GM12878 (cell line): ENCODE results near the gene TLK2.

ENCODE experiments used
- FOXM1 ChIP-seq: IDR thresholded peaks from 2 replicates; pipeline ENCODE4 v1.6.1; 2012; ENCODE audit warnings: low read depth, mild to moderate bottlenecking, inconsistent platforms, low read length, moderate library complexity
- GATAD2B ChIP-seq: fragments of 450-650 bp; conservative IDR thresholded peaks from 2 replicates; pipeline ENCODE4 v1.6.1; 2017; ENCODE audit warnings: low read depth, mild to moderate bottlenecking, moderate library complexity
- KDM1A ChIP-seq: fragments of 200-600 bp; sonication (generic); IDR thresholded peaks from 2 replicates; pipeline ENCODE4 v1.6.1; 2016; ENCODE audit warnings: borderline replicate concordance
- NR2C2 ChIP-seq: IDR thresholded peaks from 2 replicates; pipeline ENCODE4 v1.6.1; 2011; ENCODE audit warnings: borderline replicate concordance, low read depth; ENCODE audit not compliant: control insufficient read depth, insufficient read length
- POLR2AphosphoS5 ChIP-seq: IDR thresholded peaks from 2 replicates; pipeline ENCODE4 v1.6.1; 2011; ENCODE audit warnings: mild to moderate bottlenecking, low read length, inconsistent platforms
- RELA ChIP-seq: fragments of 450-650 bp; IDR thresholded peaks from 2 replicates; pipeline ENCODE4 v1.8.0; 2014; ENCODE audit warnings: borderline replicate concordance; ENCODE audit not compliant: partially characterized antibody
- SMC3 ChIP-seq: IDR thresholded peaks from 2 replicates; pipeline ENCODE4 v1.6.1; 2011; ENCODE audit warnings: low read length, improper control_type of control experiment, borderline replicate concordance

DNA sequence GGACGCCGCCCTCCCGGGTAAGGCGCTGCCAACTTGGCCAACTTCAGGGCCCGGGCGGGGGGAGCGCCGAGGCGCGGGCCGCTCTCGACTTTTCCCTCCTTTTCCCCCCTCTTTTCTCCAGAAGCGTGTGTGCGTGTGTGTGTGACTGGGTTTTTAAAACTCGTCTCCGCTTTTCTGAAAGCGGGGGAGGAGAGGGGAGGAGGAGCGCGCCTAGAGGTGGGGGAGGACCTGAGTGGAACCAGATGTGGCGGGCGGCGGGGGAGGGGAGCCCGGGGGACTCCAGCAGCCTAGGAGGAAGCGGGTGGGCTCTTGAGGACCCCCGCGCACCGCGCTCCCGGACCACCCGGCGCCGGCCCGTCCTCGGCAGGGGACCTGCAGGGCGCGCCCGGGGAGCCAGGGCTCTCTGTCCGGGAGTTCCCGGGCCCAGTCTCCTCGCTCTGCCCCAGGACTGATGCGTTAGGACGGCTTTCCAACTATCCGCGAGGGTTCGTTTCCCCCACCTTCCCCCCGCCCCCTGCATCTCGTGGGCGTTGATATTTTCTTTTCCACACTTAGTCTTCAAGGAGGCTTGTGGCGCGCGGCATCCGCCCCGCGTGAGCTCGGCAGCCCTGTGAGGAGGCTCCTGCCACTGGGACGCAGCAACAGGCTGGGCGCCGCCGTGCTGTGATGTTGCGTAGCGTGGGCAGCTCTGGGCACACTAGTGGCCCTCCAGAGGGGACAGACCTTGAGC, 149.4 kb downstream of the TLK2 start:
- TF ChIP-seq RELA (no peak), KDM1A (no peak), SMC3 (no peak), FOXM1 (no peak), POLR2AphosphoS5 (no peak), NR2C2 (no peak), GATAD2B (no peak)
